Prostate gland (tissue), 2 donors: Measurements from ENCODE around the gene BRINP2.

ENCODE experiments used
- CTCF ChIP-seq, 4 experiments: fragments of 200-600 bp in 2 of 4; fragments of 450-650 bp in 2 of 4; sonication (generic) in 2 of 4; IDR thresholded peaks; 1 replicate in 3 of 4; 2 replicates in 1 of 4; pipeline ENCODE4 v1.5.1; 2016 to 2019; ENCODE audit warnings: antibody characterized with exemption in 4 of 4, mild to moderate bottlenecking in 2 of 4, moderate library complexity in 2 of 4
- POLR2A ChIP-seq: fragments of 450-650 bp; IDR thresholded peaks from one replicate; pipeline ENCODE4 v1.6.1; 2016; ENCODE audit warnings: antibody characterized with exemption, mild to moderate bottlenecking
- POLR2AphosphoS5 ChIP-seq: sonication (generic); formaldehyde crosslinking; IDR thresholded peaks from one replicate; pipeline ENCODE4 v1.6.1; 2017; ENCODE audit warnings: antibody characterized with exemption

- TF ChIP-seq POLR2AphosphoS5 (no peak), CTCF (IDR thresholded peaks at IDR 0.05) (no peak), POLR2A (no peak)
Measured at GRCh38 chr1:177198243-177198642, 27.5 kb downstream of the BRINP2 start.
